Keratinocyte (primary cell): Measurements from ENCODE around the gene BUD23. TPM values are rescaled to one million over a fixed set of nuclear protein-coding genes. Genes with fewer than 3 reads are reported as not detected.

ENCODE experiments used
- DNase-seq: peaks from one replicate; pipeline ENCODE4 v3.0.0-alpha.2; 2011; ENCODE audit warnings: low read depth, missing footprints, low spot score
- FAIRE-seq: peaks from 2 replicates; lab custom pipeline; 2011; peaks lifted over from hg19 to GRCh38; lab: Jason Lieb, UNC
- H2AFZ ChIP-seq: 2 replicates; pipeline ENCODE4 v1.6.0; 2012; ENCODE audit warnings: low read length, control low read depth, inconsistent platforms; ENCODE audit not compliant: control insufficient read depth
- H3K27ac ChIP-seq: 2 replicates; pipeline ENCODE4 v1.5.1; 2011; ENCODE audit warnings: low read length; ENCODE audit not compliant: control insufficient read depth, insufficient read depth
- H3K27me3 ChIP-seq: 3 replicates; pipeline ENCODE4 v1.6.0; 2011; ENCODE audit warnings: low read length; ENCODE audit not compliant: control insufficient read depth, insufficient read depth; ENCODE audit errors: extremely low read depth
- H3K36me3 ChIP-seq, 2 experiments: 2 replicates in 1 of 2; 3 replicates in 1 of 2; pipeline ENCODE4 v1.5.1; 2011; ENCODE audit warnings: low read length in 2 of 2, mild to moderate bottlenecking in 1 of 2; ENCODE audit not compliant: control insufficient read depth in 2 of 2, insufficient read depth in 2 of 2; ENCODE audit errors: extremely low read depth in 1 of 2
- H3K4me1 ChIP-seq: 3 replicates; pipeline ENCODE4 v1.5.1; 2011; ENCODE audit warnings: low read length; ENCODE audit not compliant: control insufficient read depth, insufficient read depth; ENCODE audit errors: extremely low read depth
- H3K4me2 ChIP-seq: 3 replicates; pipeline ENCODE4 v1.6.0; 2011; ENCODE audit warnings: low read depth, low read length; ENCODE audit not compliant: control insufficient read depth, insufficient read depth; ENCODE audit errors: extremely low read depth
- H3K4me3 ChIP-seq, 3 experiments: fragments of 200-600 bp in 1 of 3; sonication (generic) in 1 of 3; 2 replicates in 2 of 3; 3 replicates in 1 of 3; pipeline ENCODE4 v1.5.1; 2011 to 2016; ENCODE audit warnings: low read length in 3 of 3, mild to moderate bottlenecking in 3 of 3, control low read depth in 2 of 3, inconsistent platforms in 1 of 3, low read depth in 1 of 3, mixed read lengths in 1 of 3, mixed run types in 1 of 3, moderate library complexity in 1 of 3; ENCODE audit not compliant: control insufficient read depth in 2 of 3, insufficient read depth in 2 of 3; ENCODE audit errors: extremely low read depth in 1 of 3
- H3K79me2 ChIP-seq: 2 replicates; pipeline ENCODE4 v1.6.0; 2012; ENCODE audit warnings: low read length; ENCODE audit not compliant: control insufficient read depth, insufficient read depth
- H3K9ac ChIP-seq: 3 replicates; pipeline ENCODE4 v1.6.0; 2011; ENCODE audit warnings: low read length; ENCODE audit not compliant: control insufficient read depth, insufficient read depth; ENCODE audit errors: extremely low read depth
- H3K9me1 ChIP-seq: 3 replicates; pipeline ENCODE4 v1.6.0; 2011; ENCODE audit warnings: low read length; ENCODE audit not compliant: control insufficient read depth, insufficient read depth; ENCODE audit errors: extremely low read depth
- H3K9me3 ChIP-seq: 2 replicates; pipeline ENCODE4 v1.5.1; 2012; ENCODE audit warnings: low read depth, low read length; ENCODE audit not compliant: control insufficient read depth
- H4K20me1 ChIP-seq: 3 replicates; pipeline ENCODE4 v1.6.0; 2011; ENCODE audit warnings: low read length; ENCODE audit not compliant: control insufficient read depth, insufficient read depth; ENCODE audit errors: extremely low read depth
- CTCF ChIP-seq, 3 experiments: IDR thresholded peaks in 1 of 3; conservative IDR thresholded peaks in 1 of 3; optimal IDR thresholded peaks in 1 of 3; 2 replicates in 2 of 3; 3 replicates in 1 of 3; pipeline versions ENCODE3 to v1.5.1; 2011; ENCODE audit warnings: low read length in 3 of 3, mild to moderate bottlenecking in 3 of 3, moderate library complexity in 2 of 3, control low read depth in 1 of 3, inconsistent platforms in 1 of 3; ENCODE audit not compliant: insufficient read depth in 2 of 3; ENCODE audit errors: extremely low read depth in 1 of 3
- EZH2 ChIP-seq: IDR thresholded peaks from one replicate; pipeline ENCODE4 v1.6.1; 2012; ENCODE audit warnings: inconsistent platforms, mild to moderate bottlenecking, low read length, moderate library complexity
- dilution Hi-C: fragments of 300-500 bp; cut with MboI; formaldehyde crosslinking; loops from one replicate; pipeline ENCODE4 v1.7.0; 2020; ENCODE audit warnings: low sequenced_read_pairs; ENCODE audit not compliant: extremely low pct_ligation_motif_present
- polyA plus RNA-seq, 5 experiments: library from polyadenylated mRNA; depleted of rRNA in 3 of 5; stranded (reverse) in 3 of 5; stranded (forward) in 1 of 5; unstranded in 1 of 5; fragments of >200 nt; gene quantifications; 1 replicate in 1 of 5; 2 replicates in 3 of 5; 3 replicates in 1 of 5; pipeline versions ENCODE4 v1.2.1 to v1.2.3, GENCODE V29; 2011 to 2012; ENCODE audit warnings: missing spikeins in 2 of 5, low read depth in 1 of 5, low replicate concordance in 1 of 5

Gene BUD23
- polyA plus RNA-seq, 1 donor (not counting 4 experiments of a cell fraction or from before 2014, with no cell fraction given), result 72.0 TPM

- no peak overlapping the region for H3K4me3 ChIP-seq
- H3K27ac ChIP-seq, result no peak overlapping the region
- peaks cover 7% of the 10 kb centered on the region for H3K4me1 ChIP-seq
- H3K9me3 ChIP-seq, result no peaks in the 10 kb centered on the region
- no peak for DNase-seq
- H2AFZ ChIP-seq, result no peak overlapping the region
- H3K27me3 ChIP-seq, result no peaks in the 10 kb centered on the region
- dilution Hi-C loops, result no loop called here
- peaks cover 14% of the 10 kb centered on the region for H3K79me2 ChIP-seq
- no peaks in the 10 kb centered on the region for H3K36me3 ChIP-seq
- FAIRE-seq, result no peak
- no peaks in the 10 kb centered on the region for H3K9me1 ChIP-seq
- no peak overlapping the region for H3K4me2 ChIP-seq
- peaks cover 1% of the 10 kb centered on the region for H4K20me1 ChIP-seq
- TF ChIP-seq EZH2 (no peak), CTCF (optimal IDR thresholded peaks at IDR 0.05 in 1 of 3, IDR thresholded peaks at IDR 0.05 in 1 of 3, conservative IDR thresholded peaks at IDR 0.05 in 1 of 3; ENCODE audit: extremely low read depth in 1 of 3, insufficient read depth in 2 of 3, low read length in 3 of 3) (no peak)
- H3K9ac ChIP-seq, result no peak overlapping the region
These were observed 39.4 kb downstream of the BUD23 start for GRCh38 chr7:73722785-73723184.

DNA sequence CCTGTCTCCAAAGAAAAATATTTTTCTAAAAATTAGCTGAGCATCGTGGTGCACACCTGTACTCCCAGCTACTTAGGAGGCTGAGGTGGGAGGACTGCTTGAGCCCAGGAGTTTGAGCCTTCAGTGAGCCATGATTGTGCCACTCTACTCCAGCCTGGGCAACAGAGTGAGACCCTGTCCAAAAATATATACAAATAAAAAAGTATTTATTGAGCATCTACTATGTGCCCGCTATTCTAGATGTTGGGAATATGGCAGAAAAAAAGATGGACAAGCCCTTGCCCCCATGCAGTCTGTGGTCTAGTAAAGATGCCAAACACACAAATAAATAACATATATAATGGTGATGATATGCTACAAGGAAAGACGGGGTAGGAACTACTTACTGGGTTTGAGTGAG, 40.4 kb downstream of the BUD23 start:
- no peak for DNase-seq
- no peak for FAIRE-seq
- Histone ChIP-seq H3K79me2 (peaks cover 5% of the 10 kb centered on the region), H3K36me3 (no peaks in the 10 kb centered on the region), H3K9me1 (no peaks in the 10 kb centered on the region), H3K9me3 (no peaks in the 10 kb centered on the region), H3K27me3 (no peaks in the 10 kb centered on the region), H3K9ac (no peak overlapping the region), H2AFZ (no peak overlapping the region), H4K20me1 (no peaks in the 10 kb centered on the region), H3K27ac (no peak overlapping the region), H3K4me2 (no peak overlapping the region), H3K4me1 (no peaks in the 10 kb centered on the region), H3K4me3 (no peak overlapping the region)
- TF ChIP-seq EZH2 (no peak), CTCF (optimal IDR thresholded peaks at IDR 0.05 in 1 of 3, IDR thresholded peaks at IDR 0.05 in 1 of 3, conservative IDR thresholded peaks at IDR 0.05 in 1 of 3; ENCODE audit: extremely low read depth in 1 of 3, insufficient read depth in 2 of 3, low read length in 3 of 3) (no peak)
- dilution Hi-C loops, result no loop called here
